Stimulated activated CD8-positive, alpha-beta memory T cell treated with anti-CD3 and anti-CD28 coated beads, Interleukin-4, amount 100 ng/mL, for 24 hours (primary cell): ENCODE measurements around the gene TEKT5.
"Not testable (repeated sequence)": the region's sequence is repeated elsewhere in the genome, so short reads cannot be mapped to it uniquely, and the experiment has no call there.

ENCODE experiments used
- DNase-seq: peaks from one replicate; pipeline ENCODE4 v3.0.0-alpha.2; 2020; ENCODE audit warnings: low read depth

The TEKT5 gene

GRCh38 chr16:10631886-10632285, 62.8 kb downstream of the TEKT5 start:
- DNase-seq: no peak

GRCh38 chr16:10629592-10629963, 65.2 kb downstream of the TEKT5 start:
- no peak for DNase-seq

GRCh38 chr16:10625595-10626357, 69.0 kb downstream of the TEKT5 start:
- DNase-seq: no peak

GRCh38 chr16:10624527-10624926, 70.2 kb downstream of the TEKT5 start:
- DNase-seq: no peak

GRCh38 chr16:10623059-10623458, 71.7 kb downstream of the TEKT5 start:
- DNase-seq: no peak

- DNase-seq: no peak
Observed at GRCh38 chr16:10622036-10622921, 72.5 kb downstream of the TEKT5 start.

- DNase-seq: not testable (repeated sequence)
Observed at GRCh38 chr16:10621216-10621949, 73.3 kb downstream of the TEKT5 start.

GRCh38 chr16:10620120-10620519, 74.6 kb downstream of the TEKT5 start:
- DNase-seq: no peak

GRCh38 chr16:10619271-10619849, 75.4 kb downstream of the TEKT5 start:
- no peak for DNase-seq

- no peak for DNase-seq
Observed at GRCh38 chr16:10618710-10619209, 76.0 kb downstream of the TEKT5 start.

- DNase-seq: no peak
Observed at GRCh38 chr16:10617662-10618420, 76.9 kb downstream of the TEKT5 start.

GRCh38 chr16:10616756-10617640, 77.7 kb downstream of the TEKT5 start:
- DNase-seq: no peak

- DNase-seq: no peak
Observed at GRCh38 chr16:10616419-10616755, 78.3 kb downstream of the TEKT5 start.

- DNase-seq: no peak
Observed at GRCh38 chr16:10614685-10615084, 80.0 kb downstream of the TEKT5 start.

- DNase-seq: no peak
Observed at GRCh38 chr16:10613785-10614485, 80.8 kb downstream of the TEKT5 start.

GRCh38 chr16:10612649-10613179, 82.0 kb downstream of the TEKT5 start:
- DNase-seq: no peak

- no peak for DNase-seq
Observed at GRCh38 chr16:10611825-10612342, 82.8 kb downstream of the TEKT5 start.

- no peak for DNase-seq
Observed at GRCh38 chr16:10610499-10611184, 84.1 kb downstream of the TEKT5 start.

- DNase-seq: no peak
Observed at GRCh38 chr16:10609402-10609774, 85.3 kb downstream of the TEKT5 start.
